Measurements from ENCODE around the gene MYCBP.
A peak's percentile ranks its signal among the peaks of the same experiment; 100 is the strongest.

The MYCBP gene

GRCh38 chr1:38815903-38816627, 57.1 kb downstream of the MYCBP start:
- H3K4me3 ChIP-seq (ENCODE audit: low read depth, low read length): peak overlapping the region; percentile 27
- no peak for TF ChIP-seq CTCF (IDR thresholded peaks at IDR 0.05; ENCODE audit: insufficient read depth, low read depth, low read length, missing control alignments)
- DNase-seq (ENCODE audit: low read depth): peak; percentile 93

DNA sequence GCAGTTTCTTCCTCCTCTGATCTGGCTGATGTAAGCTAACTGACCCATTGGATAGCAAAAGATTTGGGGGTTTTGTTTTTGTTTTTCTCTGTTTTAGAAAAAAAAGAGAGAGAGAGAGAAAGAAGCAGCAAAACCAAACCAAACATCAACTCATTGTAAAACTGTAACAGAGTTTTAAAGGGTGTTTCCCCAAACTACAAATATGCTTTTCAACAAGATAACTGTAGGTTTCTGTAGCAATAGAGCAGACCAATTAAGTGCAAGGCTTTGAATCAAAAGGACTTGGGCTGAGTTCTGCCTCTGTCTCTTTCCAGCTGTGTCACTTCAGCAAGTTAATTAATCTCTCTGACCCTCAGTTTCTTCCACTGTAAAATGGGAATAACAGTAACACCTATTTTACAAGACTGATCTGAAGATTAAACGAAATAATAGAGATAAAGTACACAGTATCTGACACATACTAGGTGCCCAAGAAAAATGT, 58.1 kb downstream of the MYCBP start:
- DNase-seq (ENCODE audit: low read depth): peak; percentile 59
- no peak for TF ChIP-seq CTCF (IDR thresholded peaks at IDR 0.05; ENCODE audit: insufficient read depth, low read depth, low read length, missing control alignments)
- H3K4me3 ChIP-seq (ENCODE audit: low read depth, low read length): no peak overlapping the region

- TF ChIP-seq CTCF (IDR thresholded peaks at IDR 0.05; ENCODE audit: insufficient read depth, low read depth, low read length, missing control alignments): no peak
- DNase-seq (ENCODE audit: low read depth): no peak
- no peak overlapping the region for H3K4me3 ChIP-seq (ENCODE audit: low read depth, low read length)
These were observed 58.6 kb downstream of the MYCBP start for GRCh38 chr1:38814444-38814983.

GRCh38 chr1:38812981-38813380, 60.2 kb downstream of the MYCBP start:
- no peak overlapping the region for H3K4me3 ChIP-seq (ENCODE audit: low read depth, low read length)
- TF ChIP-seq CTCF (IDR thresholded peaks at IDR 0.05; ENCODE audit: insufficient read depth, low read depth, low read length, missing control alignments): no peak
- DNase-seq (ENCODE audit: low read depth): no peak
